Measurements from ENCODE around the gene FUCA1.
"Not testable (repeated sequence)": the region's sequence is repeated elsewhere in the genome, so short reads cannot be mapped to it uniquely, and the experiment has no call there.

The FUCA1 gene

DNA sequence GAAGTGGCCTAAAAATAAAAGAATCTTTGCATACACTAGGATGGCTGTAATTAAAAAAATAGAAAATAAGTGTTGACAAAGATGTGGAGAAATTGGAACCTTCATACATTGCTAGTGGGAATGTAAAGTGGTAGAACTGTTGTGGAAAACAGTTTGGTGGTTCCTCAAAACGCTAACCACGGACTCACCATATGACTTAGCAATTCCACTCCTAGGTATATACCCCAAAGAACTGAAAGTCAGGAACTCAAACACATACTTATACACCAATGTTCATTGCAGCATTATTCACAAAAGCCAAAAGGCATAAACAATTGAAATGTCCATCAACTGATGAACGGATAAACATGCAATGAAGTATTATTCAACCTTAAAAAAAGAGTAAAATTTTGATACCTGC, 32.1 kb downstream of the FUCA1 start:
- DNase-seq: no peak

DNA sequence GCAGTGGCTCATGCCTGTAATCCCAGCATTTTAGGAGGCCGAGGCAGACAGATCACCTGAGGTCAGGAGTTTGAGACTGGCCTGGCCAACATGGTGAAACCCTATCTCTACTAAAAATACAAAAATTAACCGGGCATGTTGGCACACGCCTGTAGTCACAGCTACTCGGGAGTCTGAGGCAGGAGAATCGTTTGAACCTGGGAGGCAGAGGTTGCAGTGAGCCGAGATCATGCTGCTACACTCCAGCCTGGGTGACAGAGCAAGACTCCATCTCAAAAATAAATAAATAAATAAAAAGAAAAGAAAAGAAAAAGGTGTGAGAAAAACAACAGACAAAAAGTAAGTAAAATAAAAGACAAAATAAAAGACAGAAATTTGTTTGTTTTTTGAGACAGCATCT, 33.9 kb downstream of the FUCA1 start:
- not testable (repeated sequence) for DNase-seq

GRCh38 chr1:23827717-23828116, 40.4 kb downstream of the FUCA1 start:
- no peak for DNase-seq

DNA sequence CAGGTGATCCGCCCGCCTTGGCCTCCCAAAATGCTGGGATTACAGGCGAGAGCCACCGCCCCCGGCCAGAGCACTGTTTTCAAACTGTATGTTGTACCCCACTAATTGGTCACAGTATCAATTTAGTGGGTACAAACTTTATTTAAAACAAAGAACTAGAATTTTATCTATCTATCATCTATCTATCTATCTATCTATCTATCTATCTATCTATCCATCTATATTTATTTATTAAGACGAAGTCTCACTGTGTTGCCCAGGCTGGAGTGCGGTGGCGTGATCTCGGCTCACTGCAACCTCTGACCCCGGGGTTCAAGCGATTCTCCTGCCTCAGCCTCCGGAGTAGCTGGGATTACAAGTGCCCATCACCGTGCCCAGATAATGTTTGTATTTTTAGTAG, 41.5 kb downstream of the FUCA1 start:
- DNase-seq: not testable (repeated sequence)

GRCh38 chr1:23825762-23826522, 42.1 kb downstream of the FUCA1 start:
- no peak for DNase-seq

DNA sequence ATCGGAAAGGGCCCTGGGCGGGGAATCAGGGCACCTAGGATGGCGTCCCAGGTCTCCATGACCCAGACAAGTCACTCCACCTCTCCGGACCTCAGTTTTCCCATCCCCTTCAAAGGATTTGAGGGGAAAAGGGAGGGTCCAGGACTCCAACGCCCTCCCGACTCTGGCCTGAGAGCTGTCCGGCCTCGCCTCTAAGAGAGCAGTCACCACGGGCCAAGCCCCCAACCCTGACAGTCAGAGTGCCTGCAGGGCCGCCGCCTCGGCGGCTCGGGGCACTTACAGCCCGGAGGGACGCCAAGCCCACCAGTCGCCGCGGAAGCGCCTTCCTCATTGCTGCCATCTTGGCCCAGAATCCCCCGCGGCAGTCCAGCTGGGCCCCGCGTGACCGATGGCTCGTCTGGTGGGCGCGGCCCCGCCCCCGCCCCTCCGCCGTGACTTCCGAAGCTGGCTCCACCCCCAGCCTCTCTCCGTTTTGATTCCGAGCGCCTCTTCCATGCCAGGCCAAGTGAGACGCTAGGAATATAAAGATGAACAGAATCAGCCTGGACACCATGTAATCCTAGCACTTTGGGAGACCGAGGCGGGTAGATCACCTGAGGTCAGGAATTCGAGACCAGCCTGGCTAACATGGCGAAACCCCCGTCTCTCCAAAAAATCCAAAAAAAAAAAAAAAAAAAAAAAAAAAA, 42.9 kb downstream of the FUCA1 start, which contains the start of gene HMGCL:
HMGCL (minus strand) TSS at position 354 of the 686 bp plus-strand sequence; CDS start at position 340, 14 bp downstream.
- peak; percentile 89 to 93 for DNase-seq

GRCh38 chr1:23824711-23825075, 43.4 kb downstream of the FUCA1 start:
- DNase-seq: no peak

- no peak for DNase-seq
Measured at GRCh38 chr1:23823767-23824166, 44.3 kb downstream of the FUCA1 start.

DNA sequence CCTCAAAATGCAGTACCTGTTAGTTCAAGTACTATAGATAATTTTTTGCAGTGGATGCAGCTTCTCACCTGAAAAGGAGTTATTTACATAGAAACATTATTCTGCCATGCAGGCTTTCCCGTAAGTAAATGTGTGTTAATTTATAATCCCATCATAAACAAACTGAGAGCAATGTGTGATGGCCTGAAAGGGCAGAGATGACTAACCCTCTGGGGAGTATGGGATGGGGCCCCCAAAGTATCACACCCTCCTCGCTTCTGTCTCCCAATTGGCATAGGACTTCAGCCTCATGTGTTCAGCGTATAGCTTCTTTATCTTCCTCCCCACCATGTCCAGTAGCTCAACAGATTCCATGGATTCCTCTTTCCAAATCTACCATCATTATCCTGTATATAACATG, 50.5 kb downstream of the FUCA1 start:
- no peak for DNase-seq

GRCh38 chr1:23816906-23817305, 51.2 kb downstream of the FUCA1 start:
- no peak for DNase-seq

GRCh38 chr1:23816361-23816760, 51.7 kb downstream of the FUCA1 start:
- DNase-seq: no peak

DNA sequence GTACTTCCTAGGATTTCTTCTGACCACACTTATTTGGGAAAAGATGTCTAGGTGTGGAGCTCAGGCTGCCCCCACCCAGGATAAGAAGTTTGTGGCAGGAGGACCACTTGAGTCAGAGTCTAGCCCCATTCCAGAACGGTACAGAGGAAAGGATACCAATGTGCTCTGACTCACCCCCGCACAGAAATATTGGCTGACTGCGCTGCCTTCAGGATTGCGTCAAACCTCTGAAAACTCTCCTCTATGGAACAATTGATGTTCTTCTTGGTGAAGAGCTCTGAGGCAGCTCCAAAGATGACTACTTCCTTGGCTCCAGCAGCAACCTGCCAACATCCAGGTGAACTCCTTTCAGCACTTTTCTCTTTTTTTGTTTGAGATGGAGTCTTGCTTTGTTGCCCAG, 54.1 kb downstream of the FUCA1 start:
- DNase-seq: no peak

- peak in 1 of 2 experiments; percentile 18 for DNase-seq
Measured at GRCh38 chr1:23810818-23811540, 57.1 kb downstream of the FUCA1 start.

GRCh38 chr1:23809751-23810171, 58.3 kb downstream of the FUCA1 start:
- peak; percentile 66 to 74 for DNase-seq

DNA sequence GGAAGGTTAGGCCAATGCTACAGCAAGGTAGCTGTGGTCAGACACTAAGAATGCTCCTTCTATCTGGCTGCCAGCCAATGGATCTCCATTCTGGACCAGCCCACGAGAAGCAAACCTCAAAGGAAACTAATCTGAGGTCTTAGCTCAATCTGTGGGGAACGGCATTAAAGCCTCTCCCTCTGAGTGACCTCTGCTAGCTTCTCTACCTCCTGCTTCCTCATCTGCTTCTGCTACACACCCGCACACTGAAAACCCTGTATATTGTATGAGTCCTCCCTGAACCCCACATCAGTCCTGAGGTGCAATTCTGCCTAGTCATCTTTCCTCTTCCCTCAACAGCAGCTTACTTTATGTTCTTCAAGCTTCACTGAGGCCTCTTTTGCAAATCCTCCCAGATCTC, 60.6 kb downstream of the FUCA1 start:
- DNase-seq: no peak

DNA sequence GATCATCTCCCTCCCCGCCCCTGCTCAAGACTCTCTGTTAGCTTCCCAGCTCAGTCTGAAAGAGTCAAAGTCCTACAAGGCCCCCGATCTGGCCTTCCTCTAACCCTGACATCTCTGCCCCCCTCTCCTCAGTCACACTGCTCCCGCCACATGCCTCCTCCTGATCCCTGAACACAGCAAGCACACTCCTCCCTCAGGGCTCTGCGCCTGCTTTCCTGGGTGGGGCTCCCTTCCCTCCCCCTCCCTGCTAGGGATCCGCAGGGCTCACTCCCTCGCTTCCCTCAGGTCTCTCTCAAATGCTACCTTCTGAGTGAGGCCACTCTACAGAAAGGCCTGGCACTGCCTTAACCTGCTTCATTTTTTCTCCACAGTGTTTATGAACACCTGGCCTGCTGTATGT, 61.8 kb downstream of the FUCA1 start:
- DNase-seq: no peak

DNA sequence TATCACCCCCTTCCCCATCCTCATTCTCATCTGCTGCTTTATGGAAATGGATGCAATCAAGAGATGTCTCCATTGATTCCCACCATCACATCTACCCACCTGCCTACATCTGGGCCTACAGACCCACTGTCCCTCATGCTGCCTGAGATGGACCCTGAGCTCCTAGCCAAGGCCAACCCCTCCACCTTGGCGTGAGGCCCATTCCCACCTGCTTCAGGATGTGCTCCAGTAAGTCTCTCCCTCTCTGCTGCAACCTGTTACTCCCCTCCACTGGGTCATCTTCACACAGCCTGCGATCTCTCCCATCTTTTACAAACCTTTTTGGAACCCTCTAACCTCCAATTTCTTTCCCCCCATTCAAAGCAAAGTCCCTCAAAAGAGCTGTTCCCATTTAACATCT, 63.1 kb downstream of the FUCA1 start:
- DNase-seq: no peak

- no peak for DNase-seq
Measured at GRCh38 chr1:23804183-23804835, 63.8 kb downstream of the FUCA1 start.

GRCh38 chr1:23803674-23804073, 64.4 kb downstream of the FUCA1 start:
- DNase-seq: no peak

DNA sequence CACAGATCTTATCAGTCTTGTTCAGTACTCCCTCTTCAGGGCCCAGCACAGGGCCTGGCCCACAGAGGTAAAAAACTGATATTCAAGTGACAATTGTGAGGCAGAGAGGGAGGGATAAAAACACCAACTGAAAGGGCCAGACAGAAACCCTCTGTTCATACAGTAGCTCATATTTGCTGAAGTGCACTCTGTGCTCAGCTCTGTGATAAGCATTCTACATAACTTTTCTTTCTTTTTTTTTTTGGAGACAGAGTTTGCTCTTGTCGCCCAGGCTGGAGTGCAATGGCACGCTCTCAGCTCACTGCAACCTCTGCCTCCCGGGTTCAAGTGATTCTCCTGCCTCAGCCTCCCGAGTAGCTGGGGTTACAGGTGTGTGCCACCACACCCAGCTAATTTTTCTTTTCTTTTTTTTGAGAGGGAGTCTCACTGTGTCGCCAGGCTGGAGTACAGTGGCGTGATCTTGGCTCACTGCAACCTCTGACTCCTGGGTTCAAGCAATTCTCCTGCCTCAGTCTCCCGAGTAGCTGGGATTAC, 65.2 kb downstream of the FUCA1 start:
- DNase-seq: not testable (repeated sequence)

- no peak for DNase-seq
Measured at GRCh38 chr1:23801876-23802275, 66.2 kb downstream of the FUCA1 start.

- DNase-seq: peak in 1 of 2 experiments; percentile 53
Measured at GRCh38 chr1:23801338-23801748, 66.7 kb downstream of the FUCA1 start.
